Kidney (tissue), 14 donors: Measurements from ENCODE around the gene ZNF618. TPM values are rescaled to one million over a fixed set of nuclear protein-coding genes. Genes with fewer than 3 reads are reported as not detected.

Source experiments
- DNase-seq, 5 donors: peaks; one replicate each; pipeline ENCODE4 v3.0.0-alpha.2; 2013 to 2020
- FAIRE-seq: peaks from 2 replicates; lab custom pipeline; 2012; peaks lifted over from hg19 to GRCh38; lab: Jason Lieb, UNC
- H3K27ac ChIP-seq, 2 donors: one replicate each; pipeline ENCODE4 v1.7.0; 2013; ENCODE audit warnings: low read depth in 2 of 2, low read length in 2 of 2, inconsistent platforms in 1 of 2
- H3K27me3 ChIP-seq: one replicate; pipeline ENCODE4 v1.7.1; 2013; ENCODE audit warnings: low read length, inconsistent platforms; ENCODE audit not compliant: control insufficient read depth, insufficient read depth
- H3K36me3 ChIP-seq, 3 donors: one replicate each; pipeline versions ENCODE4 v1.7.0 to v1.7.1; 2013; ENCODE audit warnings: low read length in 3 of 3, control low read depth in 1 of 3, inconsistent platforms in 1 of 3; ENCODE audit not compliant: insufficient read depth in 3 of 3, control insufficient read depth in 2 of 3
- H3K4me1 ChIP-seq, 3 donors: one replicate each; pipeline versions ENCODE4 v1.7.0 to v1.7.1; 2013; ENCODE audit warnings: low read length in 3 of 3, inconsistent platforms in 1 of 3, low read depth in 1 of 3; ENCODE audit not compliant: control insufficient read depth in 2 of 3, insufficient read depth in 2 of 3
- H3K4me3 ChIP-seq, 3 donors: one replicate each; pipeline versions ENCODE4 v1.7.0 to v1.8.1; 2013; ENCODE audit warnings: low read length in 3 of 3, control low read depth in 1 of 3, inconsistent platforms in 1 of 3
- H3K9ac ChIP-seq, 3 donors: one replicate each; pipeline versions ENCODE4 v1.7.0 to v1.7.1; 2013; ENCODE audit warnings: low read length in 3 of 3, control low read depth in 1 of 3, inconsistent platforms in 1 of 3
- H3K9me3 ChIP-seq, 3 donors: one replicate each; pipeline versions ENCODE4 v1.7.0 to v1.7.1; 2013; ENCODE audit warnings: low read length in 3 of 3, control low read depth in 1 of 3, inconsistent platforms in 1 of 3; ENCODE audit not compliant: control insufficient read depth in 2 of 3, insufficient read depth in 1 of 3
- CTCF ChIP-seq: IDR thresholded peaks from 3 replicates; pipeline ENCODE4 v1.5.1; 2012; ENCODE audit warnings: mild to moderate bottlenecking, moderate library complexity, borderline replicate concordance; ENCODE audit not compliant: insufficient read depth; ENCODE audit errors: extremely low read depth
- intact Hi-C: fragments of 100-400 bp; cut with DNase I; formaldehyde crosslinking; loops from one replicate; pipeline ENCODE4 v1.11.1; 2022
- polyA plus RNA-seq: library from polyadenylated mRNA; stranded (reverse); fragments of 350-450 nt; fragmentation: Illumina TruSeq; extraction: RNeasy Lipid Tissue Mini Kit (QIAGEN cat#74804); gene quantifications from one replicate; pipeline ENCODE4 v1.2.3, GENCODE V29; 2014; ENCODE audit warnings: low read depth, low replicate concordance; ENCODE audit not compliant: insufficient read depth
- total RNA-seq: library from RNA; stranded (reverse); fragmentation: NEBNext Ultra II Directional; extraction: Animal tissue kit (Norgen Biotek cat#: 25700); gene quantifications from one replicate; pipeline ENCODE4 v1.2.1, GENCODE V29; 2021
- donor health status: control.
- donor health status: control.
- donor health status: control.
- donor health status: control.
- donor health status: control.
- donor health status: DM: yes; HTN: yes; CAD: no.
- donor health status: Normal renal cell carcinoma (clear cell type).

ZNF618 gene
- total and polyA plus RNA-seq, 2 donors from 2014 or later = 5.6 to 31.9 TPM

DNA sequence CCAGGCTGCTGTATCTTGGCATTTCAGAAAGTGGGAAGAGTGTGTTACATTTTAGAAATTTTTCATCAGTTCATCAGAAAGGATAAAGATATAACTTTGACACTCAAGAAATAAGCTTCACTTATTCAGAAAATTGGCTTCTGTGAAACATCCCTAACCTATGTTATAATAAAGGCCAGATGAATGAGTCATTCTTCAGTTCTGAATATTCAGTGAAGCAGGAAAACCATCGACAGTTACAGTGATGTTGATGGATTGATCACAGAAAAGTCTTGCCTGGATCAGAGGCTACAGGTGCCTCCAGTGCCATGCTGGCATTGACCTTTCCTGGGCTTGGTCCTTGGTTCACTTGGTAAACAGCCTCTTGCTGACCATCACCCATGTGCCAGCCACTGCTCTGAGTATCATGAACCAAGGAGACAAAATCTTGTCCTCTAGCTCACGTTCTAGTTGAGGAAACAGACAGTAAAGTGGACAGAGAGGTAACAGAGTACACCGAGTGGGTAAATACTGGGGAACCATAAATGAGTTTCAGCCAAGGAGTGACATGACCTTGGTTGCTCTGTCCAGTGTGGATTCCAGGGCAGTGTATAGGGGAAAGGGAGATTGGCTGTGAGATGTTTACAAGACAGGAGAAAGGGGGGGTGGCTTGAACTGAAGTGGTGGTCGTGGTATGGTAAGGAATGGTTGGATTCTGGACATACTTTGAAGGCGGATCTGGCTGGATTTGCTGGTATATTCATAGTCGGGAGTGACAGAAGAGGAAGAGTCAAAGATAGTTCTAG, 103.4 kb downstream of the ZNF618 start:
- Histone ChIP-seq H3K4me1 (peaks cover 0 to 13% (median 9%) of the 10 kb centered on the region in 3 donors), H3K9me3 (no peaks in the 10 kb centered on the region), H3K36me3 (peaks cover 0 to 13% (median 2%) of the 10 kb centered on the region in 3 donors), H3K27me3 (no peaks in the 10 kb centered on the region), H3K27ac (no peak overlapping the region), H3K9ac (no peak overlapping the region), H3K4me3 (no peak overlapping the region)
- TF ChIP-seq CTCF = no peak
- intact Hi-C loops = no loop called here
- no peak for DNase-seq
- no peak for FAIRE-seq

GRCh38 chr9:113984639-113985380, 108.7 kb downstream of the ZNF618 start:
- no peak for DNase-seq
- Histone ChIP-seq H3K27ac (no peak overlapping the region), H3K4me1 (peaks cover 0 to 5% (median 2%) of the 10 kb centered on the region in 3 donors), H3K4me3 (no peak overlapping the region), H3K27me3 (no peaks in the 10 kb centered on the region), H3K36me3 (peaks cover 0 to 38% (median 19%) of the 10 kb centered on the region in 3 donors), H3K9me3 (no peaks in the 10 kb centered on the region), H3K9ac (no peak overlapping the region)
- no peak for FAIRE-seq
- TF ChIP-seq CTCF = no peak
- intact Hi-C loops = no loop called here

DNA sequence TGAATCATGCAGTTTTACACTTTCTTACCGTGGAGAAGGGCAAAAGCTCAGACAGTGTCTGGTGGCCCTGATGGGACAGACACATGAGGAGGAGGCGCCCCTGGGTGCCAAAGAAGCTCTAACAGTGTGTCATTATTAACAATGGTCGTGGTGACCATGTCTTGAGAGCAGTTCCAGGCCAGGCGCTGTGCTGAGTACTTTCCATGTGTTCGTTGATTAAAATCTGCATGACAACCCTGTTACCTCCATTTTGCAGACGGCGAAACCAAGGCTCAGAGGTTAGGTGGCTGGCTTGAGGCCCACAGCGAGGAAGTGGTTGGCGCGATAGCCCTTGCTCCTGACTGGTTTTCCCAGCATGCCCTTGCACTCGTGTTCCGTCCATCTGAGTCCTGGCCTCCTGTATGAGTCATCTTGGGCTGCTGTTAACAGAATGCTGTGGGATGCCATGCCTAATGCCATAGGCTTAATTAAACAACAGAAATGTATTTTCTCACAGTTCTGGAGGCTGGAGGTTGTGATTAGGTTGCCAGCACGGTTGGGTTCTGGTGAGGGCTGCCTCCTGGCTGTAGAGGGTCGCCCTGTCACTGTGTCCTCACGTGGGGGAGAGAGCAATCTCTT, 110.0 kb downstream of the ZNF618 start:
- no peak for FAIRE-seq

More for the DNA sequence above, 110.0 kb downstream of the ZNF618 start:
- Histone ChIP-seq H3K36me3 (peaks cover 0 to 43% (median 23%) of the 10 kb centered on the region in 3 donors), H3K9me3 (no peaks in the 10 kb centered on the region), H3K4me3 (no peak overlapping the region), H3K27ac (no peak overlapping the region), H3K4me1 (peaks cover 0 to 7% (median 7%) of the 10 kb centered on the region in 3 donors), H3K27me3 (no peaks in the 10 kb centered on the region), H3K9ac (no peak overlapping the region)
- TF ChIP-seq CTCF = no peak
- intact Hi-C loops = no loop called here
- no peak for DNase-seq
